Occipital lobe (tissue), 2 donors: ENCODE results near the gene TRIM43B. TPM values are rescaled to one million over a fixed set of nuclear protein-coding genes. Genes with fewer than 3 reads are reported as not detected.
"Not testable (repeated sequence)": the region's sequence is repeated elsewhere in the genome, so short reads cannot be mapped to it uniquely, and the experiment has no call there.

Experiments
- DNase-seq: peaks from one replicate; lab custom pipeline; 2025; lab: John Stamatoyannopoulos, UW
- total RNA-seq: library from RNA; depleted of rRNA; stranded (reverse); fragments of >200 nt; gene quantifications from one replicate; pipeline ENCODE4 v1.2.3, GENCODE V29; 2014

TRIM43B gene
- not detected for total RNA-seq

DNA sequence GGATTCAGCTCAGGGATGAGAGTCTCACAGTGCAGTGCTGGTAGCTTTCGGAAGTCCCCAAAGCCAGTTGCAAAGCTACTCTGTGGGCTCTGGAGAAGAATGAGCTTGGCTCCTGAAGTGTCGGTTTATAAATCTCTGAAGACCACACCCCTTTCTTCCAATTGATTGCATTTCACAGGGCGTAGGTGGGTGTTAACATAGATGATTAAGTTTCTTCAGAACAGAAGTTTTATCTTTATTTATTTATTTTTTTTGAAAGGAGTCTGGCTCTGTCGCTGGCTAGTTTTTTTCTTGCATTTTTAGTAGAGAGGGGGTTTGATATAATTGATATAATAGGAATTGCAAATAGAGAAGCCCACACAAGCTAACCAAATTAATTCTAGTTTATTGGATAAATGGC is at the start of gene TRIM43B:
TSS of gene TRIM43B (minus strand) at position 101 of the 400 bp plus-strand sequence. CDS start 2,040 bp downstream, outside the sequence.
- not testable (repeated sequence) for DNase-seq

- DNase-seq, result no peak
Observed at GRCh38 chr2:95531254-95531771, 46.8 kb upstream of the TRIM43B start.

DNA sequence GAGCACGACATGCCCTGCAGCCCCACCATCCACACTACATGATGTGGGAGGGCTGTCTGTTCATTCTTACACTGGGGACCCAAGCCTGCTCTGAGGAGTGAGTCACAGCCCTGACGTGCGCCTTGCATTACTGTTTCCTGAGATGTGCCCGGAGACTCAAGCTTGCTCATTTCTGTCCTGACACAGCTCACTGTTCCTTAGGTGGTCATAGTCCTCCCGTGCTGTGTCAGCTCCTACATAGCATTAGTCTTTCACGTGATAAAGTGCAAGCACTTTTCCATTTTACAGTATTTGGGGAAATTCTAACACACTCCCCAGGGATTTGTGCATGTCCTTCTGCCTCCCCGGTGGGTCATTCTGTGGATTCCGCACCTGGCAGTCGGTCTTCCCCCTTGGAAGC is 46.2 kb upstream of the TRIM43B start:
- DNase-seq, result no peak

GRCh38 chr2:95526360-95527341 is 42.1 kb upstream of the TRIM43B start:
- DNase-seq, result peak; percentile 85

DNA sequence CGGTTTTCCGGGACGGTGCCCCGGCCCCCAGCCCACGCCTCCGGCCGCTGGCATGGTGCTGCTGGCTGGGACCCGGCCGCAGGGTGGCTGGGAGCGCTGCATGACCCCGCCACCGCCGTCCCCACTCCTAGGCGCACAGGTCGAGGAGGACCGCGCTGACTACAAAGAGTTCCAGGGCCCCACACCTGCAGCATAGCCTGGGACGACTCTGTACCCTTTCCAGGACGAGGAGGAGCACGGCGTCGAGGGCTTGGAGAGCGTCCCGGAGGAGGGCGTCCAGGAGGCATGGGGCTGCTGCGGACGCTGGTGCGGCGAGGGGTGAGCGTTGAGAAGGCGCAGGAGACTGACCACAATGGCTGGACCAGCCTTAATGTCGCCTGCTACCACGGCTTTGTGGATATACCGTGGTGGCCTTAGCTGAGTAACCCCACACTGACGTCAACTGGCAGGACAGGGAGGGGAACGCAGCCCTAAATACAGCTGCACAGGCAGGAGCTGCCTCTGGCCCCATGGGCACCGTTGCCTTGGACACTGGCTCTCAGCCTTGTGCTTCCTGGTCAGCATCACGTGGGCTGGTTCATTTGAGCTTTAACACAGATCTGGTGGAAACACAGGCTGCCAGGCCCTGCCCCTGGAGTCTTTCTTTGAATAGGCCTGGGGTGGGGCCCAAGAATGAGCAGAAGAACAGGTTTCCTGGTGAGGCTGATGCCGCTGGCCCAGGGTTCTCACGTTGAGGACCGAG is 40.9 kb upstream of the TRIM43B start:
- no peak for DNase-seq

GRCh38 chr2:95524195-95524594 is 39.6 kb upstream of the TRIM43B start:
- DNase-seq, result no peak

DNA sequence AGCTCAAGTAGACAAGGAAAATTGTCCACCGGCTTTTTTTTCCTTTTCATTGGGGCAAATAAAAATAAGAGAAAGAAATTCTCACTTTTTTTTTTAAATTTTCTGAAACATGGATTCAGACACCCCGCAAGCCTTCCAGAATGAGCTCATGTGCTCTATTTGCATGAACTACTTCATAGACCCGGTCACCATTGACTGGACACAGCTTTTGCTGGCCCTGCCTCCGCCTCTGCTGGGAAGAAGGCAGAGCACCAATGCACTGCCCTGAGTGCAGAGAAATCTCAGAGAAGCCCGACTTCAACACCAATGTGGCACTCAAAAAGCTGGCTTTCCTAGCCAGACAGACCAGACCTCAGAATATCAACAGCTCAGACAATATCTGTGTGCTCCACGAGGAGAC is 30.2 kb upstream of the TRIM43B start:
- no peak for DNase-seq

GRCh38 chr2:95514226-95514625 is 29.7 kb upstream of the TRIM43B start:
- DNase-seq, result not testable (repeated sequence)

DNA sequence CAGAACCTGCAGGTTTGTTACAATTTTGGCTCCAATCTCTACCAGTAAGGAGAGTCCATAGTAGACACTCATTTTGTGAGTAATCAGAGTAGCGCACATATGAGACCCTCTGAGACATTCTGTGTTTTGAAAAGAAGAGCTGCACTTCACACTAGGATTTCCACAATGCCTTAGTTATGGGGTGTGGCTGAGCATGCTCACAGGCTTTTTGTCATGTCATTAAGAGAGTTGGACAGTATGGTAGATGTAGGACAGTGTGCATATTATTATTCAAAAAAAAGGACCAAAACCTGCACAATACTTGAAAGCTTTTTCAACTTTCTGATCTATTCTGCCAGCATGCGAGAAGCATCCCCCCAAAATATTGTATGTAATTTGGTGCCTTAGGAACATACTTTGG is 24.9 kb upstream of the TRIM43B start:
- no peak for DNase-seq

- DNase-seq, result no peak
Observed at GRCh38 chr2:95505222-95505621, 20.7 kb upstream of the TRIM43B start.

- DNase-seq, result no peak
Observed at GRCh38 chr2:95500854-95501253, 16.3 kb upstream of the TRIM43B start.

DNA sequence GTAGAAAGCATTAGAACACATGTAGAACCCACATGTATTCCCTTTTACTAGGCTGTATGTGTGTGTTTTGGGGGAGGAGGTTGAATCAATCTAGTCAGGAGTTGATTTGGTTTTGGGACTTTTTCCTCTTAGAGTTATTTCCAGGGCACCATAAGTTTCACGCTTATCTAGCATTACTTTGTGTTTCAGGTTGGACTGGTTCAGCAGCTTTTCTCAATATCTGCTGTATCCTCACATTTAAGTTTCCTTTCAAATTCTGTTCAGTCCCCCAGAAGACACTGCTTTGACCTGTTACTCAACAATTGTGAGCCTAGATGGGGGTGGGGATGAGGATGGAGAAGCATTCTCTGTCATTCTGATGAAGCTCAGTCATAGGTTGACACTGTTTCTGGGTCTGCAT is 7.5 kb upstream of the TRIM43B start:
- DNase-seq, result not testable (repeated sequence)

DNA sequence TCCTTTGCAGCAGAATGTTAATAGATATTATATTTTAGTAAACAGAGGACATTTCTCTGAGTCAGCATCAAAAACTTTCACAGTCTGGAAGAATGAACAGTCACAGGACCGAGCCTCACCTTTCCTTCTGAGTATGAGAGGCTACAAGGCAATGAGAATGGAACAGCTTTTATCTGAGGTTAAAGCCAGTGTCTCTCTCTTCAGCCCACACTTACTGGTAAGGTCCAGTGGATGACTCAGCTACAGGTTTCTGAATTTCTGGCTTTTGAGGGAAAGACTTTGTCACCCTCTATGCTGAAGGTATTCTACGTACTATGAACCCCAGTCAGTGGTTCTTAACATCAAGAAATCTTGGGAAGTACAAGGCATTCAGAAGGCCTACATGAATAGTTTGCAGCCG is 9.5 kb downstream of the TRIM43B start:
- DNase-seq, result not testable (repeated sequence)

- DNase-seq, result not testable (repeated sequence)
Observed at GRCh38 chr2:95467984-95468383, 16.6 kb downstream of the TRIM43B start.

DNA sequence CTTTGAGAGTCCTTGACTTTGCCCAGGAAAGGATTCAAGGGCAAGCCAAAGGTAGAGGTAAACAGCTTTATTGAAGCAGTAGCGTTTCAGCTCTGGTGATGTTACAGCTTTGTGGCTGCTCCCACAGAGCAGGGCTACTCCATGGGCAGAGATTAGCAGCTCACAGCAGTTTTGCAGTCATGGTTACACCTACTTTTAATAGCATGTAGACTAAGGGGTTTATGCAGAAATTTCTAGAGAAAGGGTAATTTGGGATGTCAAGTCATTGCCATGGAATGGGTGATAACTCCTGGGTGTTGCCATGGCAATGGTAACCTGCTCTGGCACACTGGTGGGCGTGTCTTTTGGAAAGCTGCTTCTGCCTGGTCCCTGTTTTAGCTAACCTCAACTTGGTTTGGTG is 18.0 kb downstream of the TRIM43B start:
- not testable (repeated sequence) for DNase-seq

GRCh38 chr2:95463292-95463691 is 21.3 kb downstream of the TRIM43B start:
- DNase-seq, result not testable (repeated sequence)

GRCh38 chr2:95445317-95445716 is 39.2 kb downstream of the TRIM43B start:
- DNase-seq, result not testable (repeated sequence)

- DNase-seq, result not testable (repeated sequence)
Observed at GRCh38 chr2:95442474-95443099, 42.0 kb downstream of the TRIM43B start.

DNA sequence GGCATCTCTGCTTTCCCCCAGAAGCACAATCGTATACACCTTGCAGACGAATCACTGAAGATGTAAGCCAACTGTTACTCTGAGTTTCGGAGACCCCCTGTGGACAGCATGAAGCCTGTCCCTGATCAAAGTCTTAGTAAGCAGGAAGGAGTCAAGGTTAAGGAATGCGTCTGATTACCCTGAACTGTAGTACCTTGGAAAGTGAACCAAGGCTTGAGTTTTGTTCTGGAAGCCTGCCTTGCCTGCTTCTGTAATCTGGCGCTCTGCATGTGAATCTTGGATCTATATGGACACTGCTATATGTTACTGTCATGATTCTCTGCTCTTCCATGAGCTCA is 48.7 kb downstream of the TRIM43B start:
- not testable (repeated sequence) for DNase-seq

GRCh38 chr2:95435162-95435871 is 49.2 kb downstream of the TRIM43B start:
- DNase-seq, result not testable (repeated sequence)

DNA sequence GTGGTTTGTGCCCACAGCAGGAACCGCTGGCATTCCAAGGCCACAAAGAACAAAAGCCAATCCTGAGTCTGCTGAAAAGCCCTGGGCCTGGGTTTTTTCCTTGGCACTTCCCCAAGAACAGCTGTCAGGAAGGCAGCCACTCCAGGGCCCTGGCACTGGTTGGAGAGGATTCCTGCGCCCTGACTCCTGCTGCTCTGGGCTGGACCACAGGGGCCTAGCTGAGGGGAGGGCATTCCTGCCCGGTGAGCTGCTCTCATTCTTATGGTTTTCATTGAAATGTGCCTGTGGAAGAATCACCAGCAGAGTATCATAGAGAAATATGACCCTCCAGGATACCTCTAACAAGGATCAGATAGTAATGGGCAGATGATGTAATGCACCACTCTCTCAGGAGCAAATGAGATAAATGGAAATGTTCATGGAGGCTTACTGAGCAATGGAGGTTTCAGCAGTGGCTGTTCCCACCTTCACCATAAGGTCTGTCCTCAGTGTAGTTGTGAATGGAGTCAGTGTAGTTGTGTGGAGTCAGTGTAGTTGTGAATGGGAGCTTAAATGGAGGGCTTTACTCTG is 50.0 kb downstream of the TRIM43B start:
- not testable (repeated sequence) for DNase-seq
